Chondrocyte (in vitro differentiated cells): ENCODE results near the gene HSPA12B. TPM values are rescaled to one million over a fixed set of nuclear protein-coding genes. Genes with fewer than 3 reads are reported as not detected.

ENCODE experiments used
- DNase-seq: peaks from one replicate; pipeline ENCODE4 v3.0.0; 2021; ENCODE audit warnings: mixed read lengths, low spot score
- H3K27ac Mint-ChIP-seq: one replicate; pipeline ENCODE4 v1.8.0; 2021; ENCODE audit warnings: mild to moderate bottlenecking, moderate library complexity, mixed read lengths; ENCODE audit not compliant: unreplicated experiment
- H3K27me3 Mint-ChIP-seq: 2 replicates; pipeline ENCODE4 v1.8.0; 2021; ENCODE audit warnings: low read depth, mixed read lengths
- H3K36me3 Mint-ChIP-seq: 2 replicates; pipeline ENCODE4 v1.8.0; 2021; ENCODE audit warnings: low read depth, mixed read lengths
- H3K4me1 Mint-ChIP-seq: 2 replicates; pipeline ENCODE4 v1.8.0; 2021; ENCODE audit warnings: low read depth, mild to moderate bottlenecking, mixed read lengths
- H3K4me3 Mint-ChIP-seq: one replicate; pipeline ENCODE4 v1.8.0; 2021; ENCODE audit warnings: mild to moderate bottlenecking, moderate library complexity, mixed read lengths; ENCODE audit not compliant: unreplicated experiment
- H3K9me3 Mint-ChIP-seq: 2 replicates; pipeline ENCODE4 v1.8.0; 2021; ENCODE audit warnings: low read depth, mixed read lengths
- total RNA-seq: library from RNA; stranded (reverse); gene quantifications from 3 replicates; pipeline ENCODE4 v1.2.1, GENCODE V29; 2021
- TF ChIP-seq, protein P1 (sequence below): fragments of 200-600 bp; sonication (generic); IDR thresholded peaks from 2 replicates; pipeline ENCODE4 v1.5.0; 2021; ENCODE audit warnings: antibody characterized with exemption, mild to moderate bottlenecking, moderate library complexity

The HSPA12B gene
- total RNA-seq, 1 donor from 2014 or later: 0.10 TPM

DNA sequence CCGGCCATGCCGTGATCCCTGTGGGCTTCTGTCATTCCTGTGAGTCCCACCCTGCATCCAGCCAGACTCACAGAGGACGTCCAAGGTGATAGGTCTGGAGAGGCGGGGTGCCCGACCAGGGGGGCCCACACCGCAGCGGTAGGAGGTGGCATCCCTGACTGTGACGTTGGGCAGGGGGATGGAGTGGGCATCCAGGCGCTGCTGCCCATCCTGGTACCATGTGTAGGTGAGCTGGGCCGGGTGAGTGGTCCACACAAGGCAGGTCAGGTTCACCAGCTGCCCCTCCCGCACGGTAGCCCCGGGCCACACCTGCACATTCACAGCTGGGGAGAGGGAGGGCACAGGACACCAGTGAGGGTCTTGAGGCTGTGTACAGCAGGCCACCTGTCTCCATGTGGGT lies 39.1 kb upstream of the HSPA12B start:
- peak; percentile 87 for DNase-seq
- H3K4me1 Mint-ChIP-seq: no peaks in the 10 kb centered on the region
- H3K27me3 Mint-ChIP-seq: no peaks in the 10 kb centered on the region
- no peak overlapping the region for H3K27ac Mint-ChIP-seq
- H3K4me3 Mint-ChIP-seq: no peak overlapping the region
- no peaks in the 10 kb centered on the region for H3K36me3 Mint-ChIP-seq
- TF ChIP-seq, protein P1, sequence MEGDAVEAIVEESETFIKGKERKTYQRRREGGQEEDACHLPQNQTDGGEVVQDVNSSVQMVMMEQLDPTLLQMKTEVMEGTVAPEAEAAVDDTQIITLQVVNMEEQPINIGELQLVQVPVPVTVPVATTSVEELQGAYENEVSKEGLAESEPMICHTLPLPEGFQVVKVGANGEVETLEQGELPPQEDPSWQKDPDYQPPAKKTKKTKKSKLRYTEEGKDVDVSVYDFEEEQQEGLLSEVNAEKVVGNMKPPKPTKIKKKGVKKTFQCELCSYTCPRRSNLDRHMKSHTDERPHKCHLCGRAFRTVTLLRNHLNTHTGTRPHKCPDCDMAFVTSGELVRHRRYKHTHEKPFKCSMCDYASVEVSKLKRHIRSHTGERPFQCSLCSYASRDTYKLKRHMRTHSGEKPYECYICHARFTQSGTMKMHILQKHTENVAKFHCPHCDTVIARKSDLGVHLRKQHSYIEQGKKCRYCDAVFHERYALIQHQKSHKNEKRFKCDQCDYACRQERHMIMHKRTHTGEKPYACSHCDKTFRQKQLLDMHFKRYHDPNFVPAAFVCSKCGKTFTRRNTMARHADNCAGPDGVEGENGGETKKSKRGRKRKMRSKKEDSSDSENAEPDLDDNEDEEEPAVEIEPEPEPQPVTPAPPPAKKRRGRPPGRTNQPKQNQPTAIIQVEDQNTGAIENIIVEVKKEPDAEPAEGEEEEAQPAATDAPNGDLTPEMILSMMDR: no peak
- H3K9me3 Mint-ChIP-seq: no peaks in the 10 kb centered on the region

DNA sequence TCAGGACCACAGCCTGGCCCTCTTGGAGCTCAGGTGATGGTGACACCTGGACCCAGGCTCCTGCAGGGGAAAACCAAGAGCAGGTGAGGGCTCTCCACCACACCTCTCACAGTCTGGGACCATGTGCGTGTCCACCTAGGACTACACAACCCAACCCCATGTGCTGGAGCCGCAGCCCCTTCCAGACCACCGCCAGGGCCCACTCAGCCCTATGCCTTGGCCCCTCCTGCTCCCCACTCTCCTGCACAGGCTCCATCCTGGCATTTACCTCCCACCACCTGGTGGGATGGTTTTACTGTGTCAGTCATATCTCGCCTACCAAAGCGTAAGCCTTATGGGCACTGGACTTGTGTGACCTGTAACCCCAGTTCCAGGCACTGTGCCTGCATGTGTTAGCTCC lies 37.6 kb upstream of the HSPA12B start:
- Mint-ChIP-seq H3K4me3 (no peak overlapping the region), H3K36me3 (no peaks in the 10 kb centered on the region), H3K4me1 (no peaks in the 10 kb centered on the region), H3K27me3 (no peaks in the 10 kb centered on the region), H3K9me3 (no peaks in the 10 kb centered on the region), H3K27ac (no peak overlapping the region)
- TF ChIP-seq, protein P1: no peak
- no peak for DNase-seq

DNA sequence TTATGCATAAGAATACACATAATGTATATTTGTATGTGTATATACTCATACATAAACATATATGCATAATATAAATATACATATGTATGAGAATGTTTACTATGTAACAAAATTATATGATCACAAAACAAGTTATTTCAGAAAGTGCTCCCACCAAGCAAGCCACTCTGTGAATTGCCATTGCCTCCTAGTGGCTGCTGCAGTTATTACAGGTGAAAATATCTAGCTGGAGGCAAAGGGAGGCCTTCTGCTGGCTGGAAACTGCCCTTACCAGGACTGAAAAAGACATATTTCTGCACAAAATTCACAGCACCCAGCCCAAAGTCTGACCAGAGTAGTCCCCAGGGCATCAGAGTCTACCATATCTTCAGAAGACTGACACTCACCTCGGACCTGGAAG lies 36.3 kb upstream of the HSPA12B start:
- Mint-ChIP-seq H3K9me3 (no peaks in the 10 kb centered on the region), H3K27ac (no peak overlapping the region), H3K4me3 (no peak overlapping the region), H3K36me3 (no peaks in the 10 kb centered on the region), H3K4me1 (no peaks in the 10 kb centered on the region), H3K27me3 (peaks cover 2% of the 10 kb centered on the region)
- TF ChIP-seq, protein P1: peak; percentile 74
- DNase-seq: no peak

DNA sequence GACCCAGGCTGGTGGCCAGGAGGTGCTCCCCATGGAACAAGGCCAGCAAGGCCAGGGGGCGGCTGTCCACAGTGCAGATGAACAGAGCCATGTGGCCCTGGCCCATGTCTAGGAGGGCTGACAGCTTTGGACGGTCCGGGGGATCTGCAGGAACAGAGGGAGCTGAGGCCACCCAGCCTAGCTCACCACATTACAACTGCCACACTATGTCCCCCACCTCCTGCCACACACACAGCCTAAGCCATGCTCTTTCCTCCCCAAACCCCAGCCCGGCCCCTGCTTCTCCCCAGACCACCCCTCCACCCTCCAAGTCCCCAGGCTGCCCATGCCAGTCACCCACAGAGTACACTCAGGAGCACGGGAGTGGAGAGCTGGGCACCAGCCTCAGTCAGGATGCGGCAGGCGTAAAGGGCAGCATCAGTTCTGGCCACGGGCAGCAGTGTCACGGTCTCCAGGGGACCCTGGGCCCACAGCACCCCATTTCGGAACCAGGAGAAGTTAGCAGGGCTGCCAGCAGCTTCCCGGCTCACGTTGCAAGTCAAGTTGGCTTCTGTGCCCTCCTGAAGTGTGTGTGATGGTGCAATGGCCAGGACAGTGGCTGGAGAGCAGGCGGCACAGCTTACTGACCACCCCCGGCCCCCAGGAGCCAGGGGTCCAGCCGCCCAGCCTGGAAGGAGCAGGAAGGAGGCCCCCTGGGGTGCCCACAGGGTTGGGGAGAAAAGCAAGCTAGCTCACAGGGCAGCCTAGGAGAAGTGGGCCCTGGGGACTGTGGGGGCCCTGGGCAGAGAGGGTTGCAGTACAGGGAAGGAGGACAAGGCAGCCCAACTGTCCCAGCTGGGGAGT lies 35.5 kb upstream of the HSPA12B start:
- Mint-ChIP-seq H3K27me3 (peaks cover 2% of the 10 kb centered on the region), H3K27ac (no peak overlapping the region), H3K4me3 (no peak overlapping the region), H3K4me1 (no peaks in the 10 kb centered on the region), H3K36me3 (no peaks in the 10 kb centered on the region), H3K9me3 (no peaks in the 10 kb centered on the region)
- TF ChIP-seq, protein P1: no peak
- DNase-seq: no peak

DNA sequence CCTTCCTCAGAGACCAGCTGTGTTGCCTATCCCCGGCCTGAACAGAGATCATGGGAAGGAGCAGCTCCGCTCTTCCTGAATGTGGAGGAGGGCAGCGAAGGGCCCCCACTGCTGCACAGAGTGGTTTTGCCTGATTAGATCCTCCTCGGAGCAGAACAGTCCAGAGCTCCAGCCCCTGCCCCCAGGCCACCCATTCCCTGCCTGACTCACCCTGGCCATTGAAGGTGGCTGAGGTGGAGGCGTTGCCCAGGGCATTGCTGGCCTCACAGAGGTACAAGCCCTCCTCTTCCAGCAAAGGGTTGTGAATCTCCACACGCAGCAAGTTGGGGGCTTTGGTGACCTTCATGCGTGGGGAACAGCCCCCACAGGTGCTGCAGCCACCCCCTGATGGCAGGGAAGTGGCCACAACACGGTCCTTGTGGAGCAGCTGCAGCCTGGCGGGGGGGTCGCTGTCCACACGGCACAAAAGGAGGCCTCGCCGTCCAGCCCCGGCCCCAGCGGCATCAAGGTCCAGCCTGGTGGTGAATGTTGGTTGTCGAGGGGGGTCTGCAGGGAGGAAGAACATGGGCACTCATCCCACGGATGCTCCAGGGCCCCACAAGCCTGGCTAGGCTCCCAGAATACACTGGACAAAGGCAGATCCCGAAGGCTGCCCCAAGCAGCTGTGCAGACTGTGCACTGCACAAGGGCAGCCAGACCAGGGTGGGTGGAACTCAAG lies 34.7 kb upstream of the HSPA12B start:
- DNase-seq: no peak
- H3K36me3 Mint-ChIP-seq: no peaks in the 10 kb centered on the region
- H3K27me3 Mint-ChIP-seq: peaks cover 2% of the 10 kb centered on the region
- TF ChIP-seq, protein P1: no peak
- H3K27ac Mint-ChIP-seq: no peak overlapping the region
- H3K9me3 Mint-ChIP-seq: no peaks in the 10 kb centered on the region
- H3K4me1 Mint-ChIP-seq: no peaks in the 10 kb centered on the region
- H3K4me3 Mint-ChIP-seq: no peak overlapping the region
